GM12878 (cell line): Measurements from ENCODE around the gene LIPM. TPM values are rescaled to one million over a fixed set of nuclear protein-coding genes. Genes with fewer than 3 reads are reported as not detected.

Experiments used
- ATAC-seq: fragments of 200-7000 bp; cut with Tn5 transposase; 3 replicates; pipeline ENCODE4 v1.9.1; 2020; ENCODE audit warnings: mild to moderate bottlenecking, moderate library complexity
- BruUV-seq: library from RNA; stranded (reverse); fragments of 400-500 nt; replicated peaks from 2 replicates; lab custom pipeline; 2021; lab: Mats Ljungman, UMichigan
- CTCF ChIA-PET: fragments of 300-600 bp; sonication (Branson Sonifier 250); formaldehyde crosslinking; extraction: SDS; loops from one replicate; lab custom pipeline; 2021; ENCODE audit warnings: inconsistent platforms; lab: Yijun Ruan, JAX
- POLR2A ChIA-PET: fragments of 350-600 bp; formaldehyde crosslinking; extraction: SDS; loops from one replicate; lab custom pipeline; 2021; ENCODE audit warnings: inconsistent platforms; lab: Charles Lee
- RAD21 ChIA-PET: fragments of 300-600 bp; sonication (Branson Sonifier 250); formaldehyde crosslinking; loops from one replicate; lab custom pipeline; 2023; ENCODE audit warnings: antibody characterized with exemption; ENCODE audit not compliant: unreplicated experiment; lab: Charles Lee
- SMC1A ChIA-PET: fragments of 300-600 bp; sonication (Branson Sonifier 250); formaldehyde crosslinking; loops from one replicate; lab custom pipeline; 2023; ENCODE audit not compliant: unreplicated experiment, uncharacterized antibody; lab: Charles Lee
- DNase-seq: peaks from one replicate; pipeline ENCODE4 v3.0.0-alpha.2; 2011; ENCODE audit warnings: low read depth, low spot score
- FAIRE-seq: peaks from 3 replicates; lab custom pipeline; 2011; peaks lifted over from hg19 to GRCh38; lab: Jason Lieb, UNC
- H2AFZ ChIP-seq: 2 replicates; pipeline ENCODE4 v1.6.0; 2011; ENCODE audit warnings: low read depth, low read length, control low read depth; ENCODE audit not compliant: control insufficient read depth
- H3K27ac ChIP-seq: 2 replicates; pipeline ENCODE4 v1.5.1; 2011; ENCODE audit warnings: control low read depth; ENCODE audit not compliant: control insufficient read depth, insufficient read depth
- H3K27me3 ChIP-seq, 2 experiments: replicated peaks in 1 of 2; 2 replicates each; pipeline versions ENCODE4 v1.6.0 to v1.6.1; 2011; ENCODE audit warnings: low read length in 1 of 2; ENCODE audit not compliant: control insufficient read depth in 2 of 2, insufficient read depth in 2 of 2
- H3K36me3 ChIP-seq, 2 experiments: 2 replicates each; pipeline ENCODE4 v1.5.1; 2011; ENCODE audit warnings: low read length in 1 of 2; ENCODE audit not compliant: control insufficient read depth in 2 of 2, insufficient read depth in 2 of 2
- H3K4me1 ChIP-seq: 2 replicates; pipeline ENCODE4 v1.6.1; 2011; ENCODE audit warnings: mild to moderate bottlenecking, low read length, moderate library complexity, mixed read lengths; ENCODE audit not compliant: control insufficient read depth, insufficient read depth
- H3K4me2 ChIP-seq: 2 replicates; pipeline ENCODE4 v1.6.0; 2011; ENCODE audit warnings: control low read depth; ENCODE audit not compliant: control insufficient read depth, insufficient read depth
- H3K4me3 ChIP-seq: fragments of 200-600 bp; sonication (generic); 2 replicates; pipeline ENCODE4 v1.5.1; 2016
- H3K79me2 ChIP-seq: 2 replicates; pipeline ENCODE4 v1.6.0; 2011; ENCODE audit warnings: low read length; ENCODE audit not compliant: control insufficient read depth, insufficient read depth
- H3K9ac ChIP-seq: 2 replicates; pipeline ENCODE4 v1.8.0; 2011; ENCODE audit warnings: low read length, control low read depth, mixed read lengths; ENCODE audit not compliant: control insufficient read depth, insufficient read depth
- H3K9me3 ChIP-seq: replicated peaks from 3 replicates; pipeline ENCODE4 v1.5.1; 2011; ENCODE audit warnings: mild to moderate bottlenecking, low read length; ENCODE audit not compliant: control insufficient read depth, insufficient read depth
- H4K20me1 ChIP-seq: 2 replicates; pipeline ENCODE4 v1.6.0; 2011; ENCODE audit not compliant: control insufficient read depth, insufficient read depth
- CEBPZ ChIP-seq: fragments of 150-350 bp; IDR thresholded peaks from 2 replicates; pipeline ENCODE4 v1.6.1; 2016; ENCODE audit warnings: low read depth, low read length
- CUX1 ChIP-seq: IDR thresholded peaks from 2 replicates; pipeline ENCODE4 v1.6.1; 2012; ENCODE audit warnings: improper control_type of control experiment, low read depth, low read length; ENCODE audit not compliant: insufficient replicate concordance
- HDGF ChIP-seq: fragments of 450-650 bp; IDR thresholded peaks from 2 replicates; pipeline ENCODE4 v1.6.1; 2016; ENCODE audit warnings: antibody characterized with exemption
- MAX ChIP-seq: IDR thresholded peaks from 2 replicates; pipeline ENCODE4 v1.6.1; 2012; ENCODE audit warnings: low read depth, low read length, improper control_type of control experiment
- NFYB ChIP-seq: IDR thresholded peaks from 2 replicates; pipeline ENCODE4 v1.6.1; 2011; ENCODE audit warnings: low read depth, mild to moderate bottlenecking, low read length, improper control_type of control experiment, moderate library complexity; ENCODE audit not compliant: insufficient read depth
- SIN3A ChIP-seq: IDR thresholded peaks from 2 replicates; pipeline ENCODE4 v1.6.1; 2012; ENCODE audit warnings: low read depth, low read length, improper control_type of control experiment
- TCF7 ChIP-seq: IDR thresholded peaks from 2 replicates; pipeline ENCODE4 v1.6.1; 2014; ENCODE audit warnings: antibody characterized with exemption, borderline replicate concordance
- WRNIP1 ChIP-seq: IDR thresholded peaks from 2 replicates; pipeline ENCODE4 v1.6.1; 2011; ENCODE audit warnings: low read depth, low read length, improper control_type of control experiment, borderline replicate concordance
- ZBTB33 ChIP-seq: fragments of 450-650 bp; IDR thresholded peaks from 2 replicates; pipeline ENCODE4 v1.6.1; 2017; ENCODE audit warnings: mild to moderate bottlenecking
- WGBS: methylation state at CpG from one replicate; pipeline ENCODE4 v1.1.6; 2016; ENCODE audit warnings: low lambda C conversion rate; ENCODE audit not compliant: insufficient replicate concordance, insufficient coverage; ENCODE audit errors: missing lambda C conversion rate; 5-methylcytosine and 5-hydroxymethylcytosine counted together
- in situ Hi-C: fragments of 300-500 bp; cut with MboI; formaldehyde crosslinking; loops from 9 replicates; pipeline ENCODE4 v1.14.3; 2018; ENCODE audit warnings: mixed read lengths
- intact Hi-C: fragments of 100-400 bp; cut with micrococcal nuclease; formaldehyde crosslinking; loops from one replicate; pipeline ENCODE4 v1.14.2; 2022; ENCODE audit not compliant: unreplicated experiment
- polyA plus RNA-seq, 11 experiments: library from polyadenylated mRNA; depleted of rRNA in 4 of 11; unstranded in 6 of 11; stranded (reverse) in 5 of 11; fragments of >200 nt; fragmentation: Nextera tagmentation in 4 of 11; fragmentation: Illumina TruSeq in 1 of 11; extraction: Ambion mirVana in 4 of 11; extraction: Trizol in 1 of 11; gene quantifications; 1 replicate in 1 of 11; 2 replicates in 10 of 11; pipeline versions ENCODE4 v1.2.1 to v1.2.3, GENCODE V29; 2011 to 2016; ENCODE audit warnings: inconsistent platforms in 2 of 11, missing spikeins in 2 of 11, low read depth in 1 of 11
- total RNA-seq, 4 experiments: library from RNA; depleted of rRNA in 3 of 4; stranded (reverse); fragments of >200 nt in 3 of 4; fragmentation: Illumina TruSeq in 1 of 4; extraction: Trizol in 1 of 4; gene quantifications; 2 replicates each; pipeline versions ENCODE4 v1.2.1 to v1.2.3, GENCODE V29; 2013 to 2021

Gene LIPM
- total and polyA plus RNA-seq, 10 of the 15 experiments (the other 5 are each of a cell fraction or from before 2014, with no cell fraction given), result not detected

- no peak for ATAC-seq
- ChIA-PET SMC1A (interaction anchor here (1.0 to 9.5 kb wide), 15 partner anchors 8 to 370 kb away, joined by 3 to 86 read pairs (median 4); partner anchors contain the start of gene FAS), CTCF (interaction anchor here (0.6 to 22.7 kb wide), 9 partner anchors 9 to 275 kb away, joined by 3 to 895 read pairs (median 4); no protein-coding TSS in a partner anchor), RAD21 (interaction anchor here (1.8 to 4.7 kb wide), 2 partner anchors 93 to 190 kb away, joined by 4 to 43 read pairs; no protein-coding TSS in a partner anchor), POLR2A (no interaction called here)
- BruUV-seq, result no TSS peak
- H3K4me3 ChIP-seq, result no peak overlapping the region
- H3K27ac ChIP-seq, result no peak overlapping the region
- H3K27me3 ChIP-seq, result no peaks in the 10 kb centered on the region
- H3K4me1 ChIP-seq, result peaks cover 11% of the 10 kb centered on the region
- no peak for FAIRE-seq
- intact Hi-C loops, result no loop called here
- 100% methylated on average over 3 of the region's 3 CpGs for WGBS
- no peaks in the 10 kb centered on the region for H3K9me3 ChIP-seq
- DNase-seq, result no peak
- no peak overlapping the region for H2AFZ ChIP-seq
- H3K9ac ChIP-seq, result no peak overlapping the region
- H3K4me2 ChIP-seq, result no peak overlapping the region
- no peaks in the 10 kb centered on the region for H3K36me3 ChIP-seq
- in situ Hi-C loops, result no loop called here
- H3K79me2 ChIP-seq, result no peaks in the 10 kb centered on the region
- H4K20me1 ChIP-seq, result no peaks in the 10 kb centered on the region
- TF ChIP-seq TCF7, result no peak
- TF ChIP-seq WRNIP1, result no peak
- TF ChIP-seq MAX, result no peak
- TF ChIP-seq SIN3A, result no peak
- TF ChIP-seq HDGF, result no peak
- TF ChIP-seq ZBTB33, result no peak
- TF ChIP-seq CEBPZ, result no peak
- no peak for TF ChIP-seq NFYB
- no peak for TF ChIP-seq CUX1
Observed at GRCh38 chr10:88840104-88840503, 37.6 kb downstream of the LIPM start.
